ENCODE results near the gene ETV6.

Gene ETV6

DNA sequence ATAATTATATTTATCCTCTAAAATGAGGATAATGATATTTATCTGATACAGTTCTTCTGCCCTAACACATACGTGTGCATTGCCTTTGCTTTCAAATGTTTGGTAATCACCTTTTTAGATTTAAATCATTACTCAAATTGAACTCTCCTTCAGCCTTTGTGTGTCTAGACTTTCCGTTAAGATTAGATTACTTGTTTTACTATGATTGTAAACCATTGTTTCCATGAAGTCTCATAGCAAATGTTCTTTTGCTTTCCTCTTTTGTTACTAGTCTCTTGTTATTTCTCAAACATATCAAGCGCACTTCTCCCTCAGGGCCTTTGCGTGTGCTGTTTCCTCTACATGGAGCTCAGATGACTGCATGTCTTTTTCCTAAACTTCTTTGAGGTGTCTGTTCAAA lies 63.7 kb downstream of the ETV6 start:
- DNase-seq (ENCODE audit: low spot score): no peak
- TF ChIP-seq, protein P1, sequence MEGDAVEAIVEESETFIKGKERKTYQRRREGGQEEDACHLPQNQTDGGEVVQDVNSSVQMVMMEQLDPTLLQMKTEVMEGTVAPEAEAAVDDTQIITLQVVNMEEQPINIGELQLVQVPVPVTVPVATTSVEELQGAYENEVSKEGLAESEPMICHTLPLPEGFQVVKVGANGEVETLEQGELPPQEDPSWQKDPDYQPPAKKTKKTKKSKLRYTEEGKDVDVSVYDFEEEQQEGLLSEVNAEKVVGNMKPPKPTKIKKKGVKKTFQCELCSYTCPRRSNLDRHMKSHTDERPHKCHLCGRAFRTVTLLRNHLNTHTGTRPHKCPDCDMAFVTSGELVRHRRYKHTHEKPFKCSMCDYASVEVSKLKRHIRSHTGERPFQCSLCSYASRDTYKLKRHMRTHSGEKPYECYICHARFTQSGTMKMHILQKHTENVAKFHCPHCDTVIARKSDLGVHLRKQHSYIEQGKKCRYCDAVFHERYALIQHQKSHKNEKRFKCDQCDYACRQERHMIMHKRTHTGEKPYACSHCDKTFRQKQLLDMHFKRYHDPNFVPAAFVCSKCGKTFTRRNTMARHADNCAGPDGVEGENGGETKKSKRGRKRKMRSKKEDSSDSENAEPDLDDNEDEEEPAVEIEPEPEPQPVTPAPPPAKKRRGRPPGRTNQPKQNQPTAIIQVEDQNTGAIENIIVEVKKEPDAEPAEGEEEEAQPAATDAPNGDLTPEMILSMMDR (IDR thresholded peaks at IDR 0.05; ENCODE audit: extremely low read depth, insufficient read depth, missing control alignments): no peak
- in situ Hi-C loops (cut with MboI; ENCODE audit: low pct_unique_long_range_greater_than_20kb, low sequenced_read_pairs, unreplicated experiment): no loop called here

GRCh38 chr12:11714626-11715025 lies 65.2 kb downstream of the ETV6 start:
- in situ Hi-C loops (cut with MboI; ENCODE audit: low pct_unique_long_range_greater_than_20kb, low sequenced_read_pairs, unreplicated experiment): no loop called here
- TF ChIP-seq, protein P1 (IDR thresholded peaks at IDR 0.05; ENCODE audit: extremely low read depth, insufficient read depth, missing control alignments): no peak
- no peak for DNase-seq (ENCODE audit: low spot score)

DNA sequence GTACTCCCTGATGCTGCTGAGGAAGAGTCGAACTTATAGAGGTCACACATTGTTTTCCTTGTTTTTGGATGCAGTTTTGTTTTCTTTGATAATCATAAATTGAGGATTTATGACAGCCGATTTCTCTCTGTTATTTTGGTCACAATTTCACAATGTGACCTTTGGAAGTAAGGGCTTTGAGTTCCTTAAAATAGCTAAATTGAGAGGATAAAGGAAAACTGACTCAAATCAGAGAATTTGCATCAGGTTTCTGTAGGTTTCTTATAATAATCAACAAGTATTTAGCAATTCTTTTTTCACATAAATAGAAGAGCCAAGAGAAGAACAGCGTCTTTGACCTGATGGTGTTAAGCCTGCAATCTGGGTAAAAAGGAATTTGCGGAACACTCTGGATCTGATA lies 66.1 kb downstream of the ETV6 start:
- in situ Hi-C loops (cut with MboI; ENCODE audit: low pct_unique_long_range_greater_than_20kb, low sequenced_read_pairs, unreplicated experiment): no loop called here
- no peak for DNase-seq (ENCODE audit: low spot score)
- TF ChIP-seq, protein P1 (IDR thresholded peaks at IDR 0.05; ENCODE audit: extremely low read depth, insufficient read depth, missing control alignments): no peak

DNA sequence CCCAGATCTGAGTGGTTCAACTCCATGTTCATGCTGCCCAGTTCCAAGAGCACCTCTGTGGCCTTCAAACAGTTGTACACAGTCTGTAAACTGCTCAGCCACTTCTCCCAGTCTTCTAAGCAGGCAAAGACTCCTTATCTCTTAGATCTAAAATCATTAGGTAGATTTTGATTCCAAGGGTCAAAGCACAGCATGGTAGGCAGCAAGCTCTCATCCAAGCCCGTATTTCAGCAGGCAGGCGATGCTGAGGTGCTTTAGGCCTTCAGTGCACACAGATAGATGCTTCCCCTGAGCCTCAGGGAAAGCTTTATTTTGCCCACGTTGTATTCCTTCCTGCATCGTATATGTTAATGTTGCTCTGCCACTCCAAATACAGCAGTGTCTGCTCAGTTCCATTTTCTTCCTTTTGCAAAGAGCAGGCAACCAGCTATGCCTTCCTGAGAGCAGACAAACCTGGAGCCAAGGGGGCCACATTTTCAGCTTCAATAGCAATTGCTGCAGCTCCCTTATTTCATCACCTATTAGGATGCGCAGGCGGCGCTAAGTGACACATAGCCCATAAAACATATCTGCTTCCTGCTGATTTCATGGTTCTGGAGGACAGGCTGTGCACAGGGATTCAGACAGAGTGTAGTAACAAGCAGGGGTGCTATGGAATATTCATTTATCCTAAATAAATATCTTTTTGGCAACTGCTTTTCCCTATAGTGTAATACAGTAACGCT lies 67.5 kb downstream of the ETV6 start:
- no peak for DNase-seq (ENCODE audit: low spot score)
- in situ Hi-C loops (cut with MboI; ENCODE audit: low pct_unique_long_range_greater_than_20kb, low sequenced_read_pairs, unreplicated experiment): no loop called here
- TF ChIP-seq, protein P1 (IDR thresholded peaks at IDR 0.05; ENCODE audit: extremely low read depth, insufficient read depth, missing control alignments): no peak

- in situ Hi-C loops (cut with MboI; ENCODE audit: low pct_unique_long_range_greater_than_20kb, low sequenced_read_pairs, unreplicated experiment): no loop called here
- DNase-seq (ENCODE audit: low spot score): no peak
- TF ChIP-seq, protein P1 (IDR thresholded peaks at IDR 0.05; ENCODE audit: extremely low read depth, insufficient read depth, missing control alignments): no peak
Observed at GRCh38 chr12:11717519-11717961, 68.1 kb downstream of the ETV6 start.

DNA sequence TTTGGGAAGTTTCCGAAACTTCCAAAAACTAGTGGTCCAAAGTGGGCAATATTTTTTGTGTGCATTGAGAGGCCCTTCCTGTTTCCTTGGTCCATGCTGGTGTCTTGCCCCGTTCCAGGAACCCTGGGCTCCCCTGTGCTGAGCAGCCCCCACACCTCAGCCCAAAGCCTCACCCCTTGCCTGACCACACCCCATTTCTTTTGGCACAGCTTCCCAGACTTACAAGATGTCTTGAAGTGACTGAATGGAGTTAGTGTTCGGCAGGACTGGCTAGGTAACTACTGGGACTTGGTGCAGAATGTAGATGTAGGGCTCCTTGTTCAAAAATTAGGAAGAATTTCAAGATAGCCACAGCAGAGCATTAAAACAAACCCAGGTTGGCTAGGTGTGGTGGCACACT lies 68.6 kb downstream of the ETV6 start:
- TF ChIP-seq, protein P1 (IDR thresholded peaks at IDR 0.05; ENCODE audit: extremely low read depth, insufficient read depth, missing control alignments): no peak
- in situ Hi-C loops (cut with MboI; ENCODE audit: low pct_unique_long_range_greater_than_20kb, low sequenced_read_pairs, unreplicated experiment): no loop called here
- DNase-seq (ENCODE audit: low spot score): no peak
